SK-N-SH (cell line): ENCODE results near the gene TBL1Y. TPM values are rescaled to one million over a fixed set of nuclear protein-coding genes. Genes with fewer than 3 reads are reported as not detected.

Experiments
- CTCF ChIA-PET: fragments of 300-600, 350-600 bp; formaldehyde crosslinking; extraction: SDS; loops from one replicate; lab custom pipeline; 2021; lab: Yijun Ruan, JAX
- POLR2A ChIA-PET: fragments of 350-600 bp; sonication (Branson Sonifier 250); formaldehyde crosslinking; extraction: SDS; loops from one replicate; lab custom pipeline; 2020; ENCODE audit warnings: antibody characterized with exemption, inconsistent platforms; lab: Yijun Ruan, JAX
- DNase-seq: peaks from one replicate; pipeline ENCODE4 v3.0.0; 2012
- H2AFZ ChIP-seq: fragments of 200-600 bp; sonication (generic); 2 replicates; pipeline ENCODE4 v1.8.1; 2016; ENCODE audit warnings: antibody characterized with exemption, mild to moderate bottlenecking, low read depth
- H3F3A ChIP-seq: fragments of 200-600 bp; sonication (generic); replicated peaks from 2 replicates; pipeline ENCODE3; 2016; ENCODE audit warnings: antibody characterized with exemption, mild to moderate bottlenecking; ENCODE audit not compliant: insufficient read depth
- H3K27ac ChIP-seq, 2 experiments: fragments of 200-500 bp in 1 of 2; fragments of 200-600 bp in 1 of 2; sonication (Bioruptor generic) in 1 of 2; sonication (generic), shearing (Covaris generic) in 1 of 2; 2 replicates each; pipeline versions ENCODE4 v1.5.1 to v1.6.1; 2014 to 2016; ENCODE audit warnings: low read depth in 2 of 2, inconsistent platforms in 1 of 2, low read length in 1 of 2, mild to moderate bottlenecking in 1 of 2, mixed read lengths in 1 of 2
- H3K27me3 ChIP-seq: fragments of 200-600 bp; sonication (generic), shearing (Covaris generic); 2 replicates; pipeline ENCODE4 v1.6.1; 2016; ENCODE audit warnings: mixed run types; ENCODE audit not compliant: insufficient read depth
- H3K36me3 ChIP-seq, 2 experiments: fragments of 200-500 bp in 1 of 2; fragments of 200-600 bp in 1 of 2; sonication (Bioruptor generic) in 1 of 2; sonication (generic) in 1 of 2; replicated peaks in 1 of 2; 2 replicates each; pipeline versions ENCODE3 to v1.5.1; 2014 to 2016; ENCODE audit warnings: low read length in 1 of 2, mild to moderate bottlenecking in 1 of 2; ENCODE audit not compliant: insufficient read depth in 2 of 2, control insufficient read depth in 1 of 2
- H3K4me1 ChIP-seq, 2 experiments: fragments of 200-500 bp in 1 of 2; fragments of 200-600 bp in 1 of 2; sonication (Bioruptor generic) in 1 of 2; sonication (generic), shearing (Covaris generic) in 1 of 2; 2 replicates each; pipeline versions ENCODE4 v1.5.1 to v1.6.1; 2014 to 2016; ENCODE audit warnings: low read depth in 1 of 2, low read length in 1 of 2, mixed run types in 1 of 2; ENCODE audit not compliant: insufficient read depth in 2 of 2, control insufficient read depth in 1 of 2
- H3K4me2 ChIP-seq: fragments of 200-600 bp; sonication (generic), shearing (Covaris generic); 2 replicates; pipeline ENCODE4 v1.6.1; 2017; ENCODE audit warnings: mixed run types
- H3K4me3 ChIP-seq, 2 experiments: fragments of 200-500 bp in 1 of 2; fragments of 200-600 bp in 1 of 2; sonication (Bioruptor generic) in 1 of 2; sonication (generic), shearing (Covaris generic) in 1 of 2; 2 replicates each; pipeline versions ENCODE4 v1.5.1 to v1.8.1; 2014 to 2016; ENCODE audit warnings: low read depth in 2 of 2, inconsistent platforms in 1 of 2, low read length in 1 of 2, mild to moderate bottlenecking in 1 of 2, mixed read lengths in 1 of 2, moderate library complexity in 1 of 2
- H3K79me2 ChIP-seq: fragments of 200-600 bp; sonication (generic); 2 replicates; pipeline ENCODE4 v1.8.1; 2017; ENCODE audit warnings: mild to moderate bottlenecking; ENCODE audit not compliant: insufficient read depth
- H3K9ac ChIP-seq: fragments of 200-600 bp; sonication (generic); 2 replicates; pipeline ENCODE4 v1.6.1; 2017; ENCODE audit warnings: mixed run types
- H3K9me2 ChIP-seq: fragments of 200-600 bp; sonication (generic); 2 replicates; pipeline ENCODE4 v1.6.1; 2017; ENCODE audit warnings: mixed run types
- H3K9me3 ChIP-seq: fragments of 200-600 bp; sonication (generic); 2 replicates; pipeline ENCODE4 v1.6.1; 2017; ENCODE audit warnings: mixed run types, mild to moderate bottlenecking, moderate library complexity
- H4K20me1 ChIP-seq: fragments of 200-600 bp; sonication (generic); 2 replicates; pipeline ENCODE4 v1.6.1; 2017; ENCODE audit warnings: mild to moderate bottlenecking, mixed run types; ENCODE audit not compliant: insufficient read depth
- CHD2 ChIP-seq: fragments of 150-350 bp; IDR thresholded peaks from 2 replicates; pipeline ENCODE4 v1.6.1; 2018; ENCODE audit warnings: low read length; ENCODE audit not compliant: partially characterized antibody
- CTCF ChIP-seq: fragments of 200-600 bp; sonication (generic); IDR thresholded peaks from 2 replicates; pipeline ENCODE4 v1.6.1; 2017; ENCODE audit warnings: antibody characterized with exemption, mild to moderate bottlenecking, moderate library complexity
- EZH2phosphoT487 ChIP-seq: fragments of 200-600 bp; sonication (generic); IDR thresholded peaks from 2 replicates; pipeline ENCODE4 v1.6.1; 2017; ENCODE audit warnings: low read depth, mixed run types, mild to moderate bottlenecking, antibody characterized with exemption, moderate library complexity, borderline replicate concordance
- GABPA ChIP-seq: IDR thresholded peaks from 2 replicates; pipeline ENCODE4 v1.4.0; 2012; ENCODE audit warnings: low read depth, mild to moderate bottlenecking
- GATA2 ChIP-seq: sonication (generic); formaldehyde crosslinking; IDR thresholded peaks from 2 replicates; pipeline ENCODE4 v1.5.0; 2020; ENCODE audit warnings: mild to moderate bottlenecking, missing genetic modification reagents
- JUND ChIP-seq: IDR thresholded peaks from 2 replicates; pipeline ENCODE4 v1.4.0; 2012
- MXI1 ChIP-seq: IDR thresholded peaks from 2 replicates; pipeline ENCODE4 v1.6.1; 2012; ENCODE audit warnings: mild to moderate bottlenecking, low read depth, low read length, improper control_type of control experiment
- NFIC ChIP-seq: IDR thresholded peaks from 2 replicates; pipeline ENCODE4 v1.4.0; 2012; ENCODE audit warnings: borderline replicate concordance
- NRF1 ChIP-seq: IDR thresholded peaks from 2 replicates; pipeline ENCODE4 v1.6.1; 2012; ENCODE audit warnings: low read depth, mild to moderate bottlenecking, low read length
- RCOR1 ChIP-seq: fragments of 150-350 bp; IDR thresholded peaks from 2 replicates; pipeline ENCODE4 v1.6.1; 2017; ENCODE audit warnings: antibody characterized with exemption, low read length
- REST ChIP-seq: IDR thresholded peaks from 2 replicates; pipeline ENCODE4 v1.6.1; 2012; ENCODE audit warnings: mild to moderate bottlenecking, low read depth, low read length, moderate library complexity
- RFX5 ChIP-seq: IDR thresholded peaks from 2 replicates; pipeline ENCODE4 v1.6.1; 2012; ENCODE audit warnings: mild to moderate bottlenecking, improper control_type of control experiment, low read length
- SIN3A ChIP-seq: IDR thresholded peaks from 2 replicates; pipeline ENCODE4 v1.6.1; 2012; ENCODE audit warnings: low read depth, mild to moderate bottlenecking, low read length, moderate library complexity, borderline replicate concordance
- SMC3 ChIP-seq: IDR thresholded peaks from 2 replicates; pipeline ENCODE4 v1.6.1; 2012; ENCODE audit warnings: low read depth, low read length, improper control_type of control experiment
- TEAD4 ChIP-seq: IDR thresholded peaks from 2 replicates; pipeline ENCODE4 v1.4.0; 2012; ENCODE audit warnings: mild to moderate bottlenecking, borderline replicate concordance; ENCODE audit not compliant: insufficient read depth
- USF1 ChIP-seq: IDR thresholded peaks from 2 replicates; pipeline ENCODE4 v1.4.0; 2012; ENCODE audit warnings: low read depth, borderline replicate concordance
- USF2 ChIP-seq: fragments of 150-350 bp; IDR thresholded peaks from 2 replicates; pipeline ENCODE4 v1.6.1; 2017; ENCODE audit warnings: antibody characterized with exemption, low read length, low read depth, borderline replicate concordance
- YY1 ChIP-seq: IDR thresholded peaks from 2 replicates; pipeline ENCODE4 v1.4.0; 2012; ENCODE audit warnings: low read depth, mild to moderate bottlenecking
- ZBTB33 ChIP-seq: IDR thresholded peaks from 2 replicates; pipeline ENCODE4 v1.4.0; 2012; ENCODE audit warnings: low read depth, borderline replicate concordance
- WGBS: methylation state at CpG from one replicate; pipeline ENCODE4 v1.1.6; 2017; ENCODE audit warnings: low lambda C conversion rate; 5-methylcytosine and 5-hydroxymethylcytosine counted together
- polyA plus RNA-seq, 3 experiments: library from polyadenylated mRNA; depleted of rRNA; stranded (reverse); fragments of >200 nt; gene quantifications; 2 replicates each; pipeline ENCODE4 v1.2.3, GENCODE V29; 2012

The TBL1Y gene
- polyA plus RNA-seq, 1 of the 3 experiments (the other 2 are of a cell fraction), result not detected

- Histone ChIP-seq H2AFZ (no peak overlapping the region), H3K79me2 (no peaks in the 10 kb centered on the region), H3K4me1 (no peaks in the 10 kb centered on the region), H3F3A (no peaks in the 10 kb centered on the region), H3K9me3 (no peaks in the 10 kb centered on the region), H3K4me2 (no peak overlapping the region), H3K9ac (no peak overlapping the region), H3K27me3 (no peaks in the 10 kb centered on the region), H3K27ac (no peak overlapping the region), H3K4me3 (no peak overlapping the region), H4K20me1 (no peaks in the 10 kb centered on the region), H3K9me2 (no peaks in the 10 kb centered on the region), H3K36me3 (no peaks in the 10 kb centered on the region)
- WGBS, result no CpG with 5 or more reads among the region's 2 CpGs
- TF ChIP-seq GATA2 (CRISPR knock-in tag) (no peak), RFX5 (no peak), RCOR1 (no peak), CHD2 (no peak), CTCF (no peak), EZH2phosphoT487 (no peak), USF1 (no peak), JUND (no peak), NRF1 (no peak), YY1 (no peak), REST (no peak), GABPA (no peak), TEAD4 (no peak), USF2 (no peak), NFIC (no peak), ZBTB33 (no peak), MXI1 (no peak), SMC3 (no peak), SIN3A (no peak)
- ChIA-PET CTCF (no interaction called here), POLR2A (no interaction called here)
- DNase-seq, result no peak
Observed at GRCh38 chrY:6921061-6921460, 10.6 kb downstream of the TBL1Y start.
